Heart left ventricle (tissue), 16 donors: Measurements from ENCODE around the gene PXYLP1. TPM values are rescaled to one million over a fixed set of nuclear protein-coding genes. Genes with fewer than 3 reads are reported as not detected.

Source experiments
- ATAC-seq, 4 donors: fragments of 200-7000 bp; cut with Tn5 transposase; one replicate each; pipeline ENCODE4 v1.9.1; 2020 to 2022; ENCODE audit warnings: moderate library complexity in 4 of 4, mild to moderate bottlenecking in 3 of 4, moderate number of reproducible peaks in 1 of 4
- DNase-seq, 5 donors: peaks; one replicate each; pipeline ENCODE4 v3.0.0-alpha.2; 2020
- H3K27ac ChIP-seq, 12 donors: fragments of 200-600 bp; sonication (generic) in 4 of 12; one replicate each; pipeline versions ENCODE4 v1.5.0 to v1.8.0; 2016 to 2022; ENCODE audit warnings: mild to moderate bottlenecking in 2 of 12
- H3K27me3 ChIP-seq, 9 donors: fragments of 200-600 bp; sonication (generic) in 2 of 9; one replicate each; pipeline versions ENCODE4 v1.5.1 to v1.8.0; 2016 to 2022; ENCODE audit warnings: mild to moderate bottlenecking in 3 of 9
- H3K36me3 ChIP-seq, 9 donors: fragments of 200-600 bp; sonication (generic) in 2 of 9; one replicate each; pipeline versions ENCODE4 v1.5.0 to v1.8.0; 2018 to 2022; ENCODE audit warnings: mild to moderate bottlenecking in 2 of 9
- H3K4me1 ChIP-seq, 12 donors: fragments of 200-600 bp; sonication (generic) in 4 of 12; one replicate each; pipeline versions ENCODE4 v1.5.0 to v1.8.0; 2016 to 2022; ENCODE audit warnings: mild to moderate bottlenecking in 3 of 12
- H3K4me3 ChIP-seq, 12 donors: fragments of 200-600 bp; sonication (generic) in 4 of 12; one replicate each; pipeline versions ENCODE4 v1.5.0 to v1.8.0; 2017 to 2022; ENCODE audit warnings: mild to moderate bottlenecking in 9 of 12, moderate library complexity in 4 of 12
- H3K9me3 ChIP-seq, 12 donors: fragments of 200-600 bp; sonication (generic) in 4 of 12; one replicate each; pipeline versions ENCODE4 v1.5.0 to v1.8.0; 2016 to 2022; ENCODE audit warnings: mild to moderate bottlenecking in 1 of 12
- CTCF ChIP-seq, 12 donors: fragments of 200-600 bp; sonication (generic) in 4 of 12; IDR thresholded peaks; one replicate each; pipeline versions ENCODE4 v1.5.0 to v1.8.0; 2018 to 2022; ENCODE audit warnings: antibody characterized with exemption in 12 of 12, mild to moderate bottlenecking in 5 of 12
- POLR2A ChIP-seq, 2 donors: fragments of 450-650 bp; IDR thresholded peaks; one replicate each; pipeline ENCODE4 v1.6.1; 2017; ENCODE audit warnings: antibody characterized with exemption in 2 of 2, mild to moderate bottlenecking in 2 of 2, moderate library complexity in 2 of 2
- WGBS, 4 donors: extraction: QIAGEN DNeasy Blood & Tissue Kit in 2 of 4; methylation state at CpG; one replicate each; pipeline versions ENCODE4 v1.1.5 to v1.1.7; 2013 to 2018; 5-methylcytosine and 5-hydroxymethylcytosine counted together
- intact Hi-C, 10 donors: fragments of 100-400 bp; cut with DNase I; formaldehyde crosslinking; loops; one replicate each; pipeline versions ENCODE4 v1.11.1 to v1.14.2; 2022
- polyA plus RNA-seq, 2 donors: library from polyadenylated mRNA; stranded (reverse); fragments of 200-250 nt; gene quantifications; one replicate each; pipeline ENCODE4 v1.2.3, GENCODE V29; 2013
- total RNA-seq, 9 donors: library from RNA; depleted of rRNA in 2 of 9; stranded (reverse); fragments of >200 nt in 2 of 9; fragmentation: NEBNext Ultra II Directional in 3 of 9; extraction: Animal tissue kit (Norgen Biotek cat#: 25700) in 3 of 9; gene quantifications; one replicate each; pipeline versions ENCODE4 v1.1.0 to v1.2.4, GENCODE V29; 2016 to 2023
- donor health status: ischemic (EF 13 %, LVEDD 7.1; RV severe dilation, severe dysfunction).
- donor health status: healthy with polysubstance abuse.
- donor health status: DM: no; HTN: yes; CAD: no.
- donor health status: DM: no; HTN: no; CAD: no.
- donor health status: ischemic (EF 25% LVEDD 6.9; RV normal size, moderate dysfunction).
- donor health status: ischemic (EF 25% LVEDD 5.7; RV mildly dilated, moderate dysfunction).
- donor health status: healthy.
- donor health status: DM: yes; HTN: yes; CAD: no.
- donor health status: ischemic (EF 35%, LVEDD 5.7; RV mildly dilated, moderate dysfunction).
- donor health status: nonischemic (EF 11% LVEDD 7.7; RV severe dilation, severe dysfunction).
- donor health status: DM: yes; HTN: yes; CAD: no.
- donor health status: PGD.
- donor health status: ischemic (EF 29% LVEDD 5.4; RV normal size, mild dysfunction).
- donor health status: nonischemic (EF 23%, LVEDD 6.1; RV moderate dilation, normal function).

PXYLP1 gene
- total and polyA plus RNA-seq, 11 donors: 7.3 to 30.6 (median 21.2) TPM

- TF ChIP-seq CTCF (IDR thresholded peaks at IDR 0.05) (no peak), POLR2A (IDR thresholded peaks at IDR 0.05) (no peak)
- no peak overlapping the region for H3K4me3 ChIP-seq
- peaks cover 0 to 9% (median 0%) of the 10 kb centered on the region in 12 donors for H3K9me3 ChIP-seq
- H3K27me3 ChIP-seq: no peaks in the 10 kb centered on the region
- intact Hi-C loops: no loop called here
- H3K27ac ChIP-seq: no peak overlapping the region
- H3K4me1 ChIP-seq: peaks cover 0 to under 1% (median 0%) of the 10 kb centered on the region in 12 donors
- H3K36me3 ChIP-seq: no peaks in the 10 kb centered on the region
- DNase-seq: no peak
- no peak for ATAC-seq
Measured at GRCh38 chr3:141212555-141212954, 19.1 kb upstream of the PXYLP1 start.

GRCh38 chr3:141216975-141217374, 14.7 kb upstream of the PXYLP1 start:
- Histone ChIP-seq H3K4me1 (peaks cover 0 to 10% (median 2%) of the 10 kb centered on the region in 12 donors), H3K4me3 (no peak overlapping the region), H3K9me3 (peaks cover 0 to 9% (median 0%) of the 10 kb centered on the region in 12 donors), H3K36me3 (no peaks in the 10 kb centered on the region), H3K27ac (no peak overlapping the region), H3K27me3 (no peaks in the 10 kb centered on the region)
- no peak for TF ChIP-seq CTCF (IDR thresholded peaks at IDR 0.05)
- no peak for TF ChIP-seq POLR2A (IDR thresholded peaks at IDR 0.05)
- intact Hi-C loops: no loop called here
- 64 to 90% (median 79%) methylated on average over 2 of the region's 2 CpGs for WGBS, 4 donors
- no peak for ATAC-seq
- no peak for DNase-seq

DNA sequence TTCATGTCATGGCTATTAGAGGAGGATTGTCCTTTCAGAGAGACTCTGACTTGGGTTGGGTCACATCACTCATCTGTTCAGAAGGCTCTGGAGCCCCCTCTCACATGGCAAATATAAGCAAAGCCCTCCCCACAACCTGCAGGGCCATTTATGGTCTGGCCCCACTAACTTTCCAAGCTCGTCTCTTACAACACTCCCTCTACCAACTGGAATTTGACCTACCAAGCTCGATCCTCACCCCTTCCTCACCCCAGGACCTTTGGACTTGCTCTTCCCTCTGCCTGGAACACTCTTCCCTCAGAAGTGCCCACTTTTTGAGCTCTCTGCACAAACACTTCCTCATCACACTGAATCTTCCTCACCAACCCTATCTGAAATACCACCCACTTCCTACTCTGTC, 14.2 kb upstream of the PXYLP1 start:
- H3K4me1 ChIP-seq: peaks cover 0 to 10% (median 2%) of the 10 kb centered on the region in 12 donors
- no peak overlapping the region for H3K4me3 ChIP-seq
- no peak for DNase-seq
- H3K36me3 ChIP-seq: no peaks in the 10 kb centered on the region
- H3K9me3 ChIP-seq: peaks cover 0 to 5% (median 0%) of the 10 kb centered on the region in 12 donors
- H3K27me3 ChIP-seq: no peaks in the 10 kb centered on the region
- intact Hi-C loops: no loop called here
- no peak overlapping the region for H3K27ac ChIP-seq
- 84 to 90% (median 86%) methylated on average over 2 of the region's 2 CpGs for WGBS, 4 donors
- no peak for ATAC-seq
- TF ChIP-seq CTCF (IDR thresholded peaks at IDR 0.05): no peak
- TF ChIP-seq POLR2A (IDR thresholded peaks at IDR 0.05): no peak

GRCh38 chr3:141218162-141218835, 13.3 kb upstream of the PXYLP1 start:
- 40 to 63% (median 52%) methylated on average over 2 of the region's 2 CpGs for WGBS, 4 donors
- Histone ChIP-seq H3K27me3 (no peaks in the 10 kb centered on the region), H3K9me3 (peaks cover 0 to 5% (median 0%) of the 10 kb centered on the region in 12 donors), H3K4me3 (no peak overlapping the region), H3K27ac (peak overlapping the region in 3 of 12 donors; percentile 22 to 42 (median 31)), H3K36me3 (no peaks in the 10 kb centered on the region), H3K4me1 (peaks cover 0 to 10% (median 2%) of the 10 kb centered on the region in 12 donors)
- TF ChIP-seq CTCF (IDR thresholded peaks at IDR 0.05): no peak
- no peak for TF ChIP-seq POLR2A (IDR thresholded peaks at IDR 0.05)
- DNase-seq (peak in 2 of 5 donors; percentile 38 to 55), ATAC-seq (peak; percentile 71 to 90 (median 80))
- intact Hi-C loops: no loop called here
